ENCODE measurements around the gene TMEM120B. TPM values are rescaled to one million over a fixed set of nuclear protein-coding genes. Genes with fewer than 3 reads are reported as not detected.
A peak's percentile ranks its signal among the peaks of the same experiment; 100 is the strongest.

The TMEM120B gene
- total and polyA plus RNA-seq, 2 of the 13 experiments (the other 11 are each of a cell fraction or from before 2014, with no cell fraction given) = 7.1 to 12.9 TPM

DNA sequence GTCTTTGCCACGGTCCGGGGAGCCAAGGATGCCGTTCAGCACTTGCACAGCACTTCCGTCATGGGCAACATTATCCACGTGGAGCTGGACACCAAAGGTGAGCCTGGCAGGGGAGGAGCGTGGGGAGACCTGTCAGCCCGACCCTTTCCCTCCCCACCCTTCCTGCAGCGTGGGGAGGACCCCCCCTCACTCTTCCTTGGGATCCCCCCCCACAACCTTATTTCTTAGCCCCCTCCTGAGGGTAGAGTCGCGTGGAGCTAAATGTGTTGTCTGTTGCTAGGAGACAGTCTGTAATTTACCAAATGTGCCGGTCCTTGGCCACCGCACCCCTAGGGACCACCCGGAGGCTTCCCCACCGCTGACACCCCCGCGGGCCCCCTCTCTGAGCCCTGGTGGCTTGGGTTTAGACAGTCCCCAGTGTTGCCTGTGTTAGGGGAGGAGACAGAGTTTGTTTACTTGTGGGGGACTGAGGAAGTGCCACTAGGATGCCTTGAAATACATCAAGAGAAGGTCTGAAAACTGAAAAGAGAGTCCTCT, 93.5 kb downstream of the TMEM120B start:
- H3K9ac ChIP-seq (ENCODE audit: insufficient read depth, low read depth, low read length) = peak overlapping the region; percentile 98
- no peak overlapping the region for H2AFZ ChIP-seq (ENCODE audit: low read length)
- CTCF ChIA-PET (ENCODE audit: low intra/inter-chr PET ratio, low total read pairs) = no interaction called here
- peaks cover 31% of the 10 kb centered on the region for H3K4me1 ChIP-seq (ENCODE audit: insufficient read depth, low read length)
- intact Hi-C loops (cut with micrococcal nuclease; ENCODE audit: unreplicated experiment) = no loop called here
- DNase-seq (ENCODE audit: low spot score) = no peak
- no peak for FAIRE-seq
- H3K4me3 ChIP-seq (replicated peaks in 1 of 3; ENCODE audit: insufficient read depth in 1 of 3, low read depth in 2 of 3, low read length in 3 of 3) = peak overlapping the region; percentile 71 to 88 (median 79)
- ATAC-seq = no peak
- peaks cover 44% of the 10 kb centered on the region for H3K79me2 ChIP-seq (ENCODE audit: insufficient read depth, low read length)
- peak overlapping the region; percentile 100 for H3K4me2 ChIP-seq (ENCODE audit: low read depth, low read length)
- no peaks in the 10 kb centered on the region; a peak in 1 of 5 replicates for H3K27me3 ChIP-seq (ENCODE audit: control insufficient read depth in 1 of 2, insufficient read depth in 2 of 2, low read length in 2 of 2)
- H3K27ac ChIP-seq (ENCODE audit: extremely low read length, insufficient read depth, low read length) = peak overlapping the region; percentile 40
- BruUV-seq (replicated peaks) = no TSS peak
- peaks cover 12 to 16% of the 10 kb centered on the region in 2 experiments; a peak in 3 of 5 replicates for H3K36me3 ChIP-seq (replicated peaks in 1 of 2; ENCODE audit: control insufficient read depth in 1 of 2, insufficient read depth in 2 of 2, low read length in 2 of 2)
- H3K9me3 ChIP-seq (ENCODE audit: low read length) = no peaks in the 10 kb centered on the region
- whole genome bisulfite sequencing (ENCODE audit: low lambda C conversion rate) = 34% methylated on average over 13 of the region's 16 CpGs
- POLR2A ChIA-PET = interaction anchor here (0.8 to 14.5 kb wide), 2 partner anchors 9 to 82 kb away, joined by 4 to 393 read pairs; partner anchors contain the start of genes PSMD9, RHOF and SETD1B
- in situ Hi-C loops (cut with HindIII; ENCODE audit: extremely low pct_ligation_motif_present, low pct_unique_long_range_greater_than_20kb) = no loop called here
- H4K20me1 ChIP-seq (ENCODE audit: insufficient read depth, low read length) = 0 out of 2 replicates have a peak, but pooled peaks cover 5% of the 10 kb centered on the region
- TF ChIP-seq IKZF4 (CRISPR knock-in tag; IDR thresholded peaks at IDR 0.05; ENCODE audit: borderline replicate concordance, low read depth, not compliant biosample characterization) (no peak), ARNT2 (CRISPR knock-in tag; IDR thresholded peaks at IDR 0.05; ENCODE audit: low read depth) (no peak), GATAD2A (CRISPR knock-in tag; IDR thresholded peaks at IDR 0.05) (no peak), MAFG (CRISPR knock-in tag; IDR thresholded peaks at IDR 0.05) (no peak), HNRNPUL1 (IDR thresholded peaks at IDR 0.05; ENCODE audit: low read depth, low read length) (no peak), MXI1 (IDR thresholded peaks at IDR 0.05; ENCODE audit: borderline replicate concordance, low read depth, low read length) (peak; percentile 61; the same call in 1 of the 3 replicates), MXD4 (CRISPR knock-in tag; IDR thresholded peaks at IDR 0.05) (no peak), KLF6 (CRISPR knock-in tag; IDR thresholded peaks at IDR 0.05) (no peak), SMAD1 (CRISPR knock-in tag; IDR thresholded peaks at IDR 0.05; ENCODE audit: borderline replicate concordance, low read depth) (no peak), ZNF790 (CRISPR knock-in tag; IDR thresholded peaks at IDR 0.05; ENCODE audit: borderline replicate concordance) (no peak), RXRB (CRISPR knock-in tag; IDR thresholded peaks at IDR 0.05; ENCODE audit: borderline replicate concordance) (no peak), PRMT3 (CRISPR knock-in tag; IDR thresholded peaks at IDR 0.05; ENCODE audit: borderline replicate concordance, low read depth) (no peak), ZNF224 (CRISPR knock-in tag; IDR thresholded peaks at IDR 0.05) (no peak)
- TF ChIP-seq, protein P1, sequence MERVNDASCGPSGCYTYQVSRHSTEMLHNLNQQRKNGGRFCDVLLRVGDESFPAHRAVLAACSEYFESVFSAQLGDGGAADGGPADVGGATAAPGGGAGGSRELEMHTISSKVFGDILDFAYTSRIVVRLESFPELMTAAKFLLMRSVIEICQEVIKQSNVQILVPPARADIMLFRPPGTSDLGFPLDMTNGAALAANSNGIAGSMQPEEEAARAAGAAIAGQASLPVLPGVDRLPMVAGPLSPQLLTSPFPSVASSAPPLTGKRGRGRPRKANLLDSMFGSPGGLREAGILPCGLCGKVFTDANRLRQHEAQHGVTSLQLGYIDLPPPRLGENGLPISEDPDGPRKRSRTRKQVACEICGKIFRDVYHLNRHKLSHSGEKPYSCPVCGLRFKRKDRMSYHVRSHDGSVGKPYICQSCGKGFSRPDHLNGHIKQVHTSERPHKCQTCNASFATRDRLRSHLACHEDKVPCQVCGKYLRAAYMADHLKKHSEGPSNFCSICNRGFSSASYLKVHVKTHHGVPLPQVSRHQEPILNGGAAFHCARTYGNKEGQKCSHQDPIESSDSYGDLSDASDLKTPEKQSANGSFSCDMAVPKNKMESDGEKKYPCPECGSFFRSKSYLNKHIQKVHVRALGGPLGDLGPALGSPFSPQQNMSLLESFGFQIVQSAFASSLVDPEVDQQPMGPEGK (CRISPR knock-in tag; IDR thresholded peaks at IDR 0.05) = peak; percentile 56
- TF ChIP-seq, protein P2, sequence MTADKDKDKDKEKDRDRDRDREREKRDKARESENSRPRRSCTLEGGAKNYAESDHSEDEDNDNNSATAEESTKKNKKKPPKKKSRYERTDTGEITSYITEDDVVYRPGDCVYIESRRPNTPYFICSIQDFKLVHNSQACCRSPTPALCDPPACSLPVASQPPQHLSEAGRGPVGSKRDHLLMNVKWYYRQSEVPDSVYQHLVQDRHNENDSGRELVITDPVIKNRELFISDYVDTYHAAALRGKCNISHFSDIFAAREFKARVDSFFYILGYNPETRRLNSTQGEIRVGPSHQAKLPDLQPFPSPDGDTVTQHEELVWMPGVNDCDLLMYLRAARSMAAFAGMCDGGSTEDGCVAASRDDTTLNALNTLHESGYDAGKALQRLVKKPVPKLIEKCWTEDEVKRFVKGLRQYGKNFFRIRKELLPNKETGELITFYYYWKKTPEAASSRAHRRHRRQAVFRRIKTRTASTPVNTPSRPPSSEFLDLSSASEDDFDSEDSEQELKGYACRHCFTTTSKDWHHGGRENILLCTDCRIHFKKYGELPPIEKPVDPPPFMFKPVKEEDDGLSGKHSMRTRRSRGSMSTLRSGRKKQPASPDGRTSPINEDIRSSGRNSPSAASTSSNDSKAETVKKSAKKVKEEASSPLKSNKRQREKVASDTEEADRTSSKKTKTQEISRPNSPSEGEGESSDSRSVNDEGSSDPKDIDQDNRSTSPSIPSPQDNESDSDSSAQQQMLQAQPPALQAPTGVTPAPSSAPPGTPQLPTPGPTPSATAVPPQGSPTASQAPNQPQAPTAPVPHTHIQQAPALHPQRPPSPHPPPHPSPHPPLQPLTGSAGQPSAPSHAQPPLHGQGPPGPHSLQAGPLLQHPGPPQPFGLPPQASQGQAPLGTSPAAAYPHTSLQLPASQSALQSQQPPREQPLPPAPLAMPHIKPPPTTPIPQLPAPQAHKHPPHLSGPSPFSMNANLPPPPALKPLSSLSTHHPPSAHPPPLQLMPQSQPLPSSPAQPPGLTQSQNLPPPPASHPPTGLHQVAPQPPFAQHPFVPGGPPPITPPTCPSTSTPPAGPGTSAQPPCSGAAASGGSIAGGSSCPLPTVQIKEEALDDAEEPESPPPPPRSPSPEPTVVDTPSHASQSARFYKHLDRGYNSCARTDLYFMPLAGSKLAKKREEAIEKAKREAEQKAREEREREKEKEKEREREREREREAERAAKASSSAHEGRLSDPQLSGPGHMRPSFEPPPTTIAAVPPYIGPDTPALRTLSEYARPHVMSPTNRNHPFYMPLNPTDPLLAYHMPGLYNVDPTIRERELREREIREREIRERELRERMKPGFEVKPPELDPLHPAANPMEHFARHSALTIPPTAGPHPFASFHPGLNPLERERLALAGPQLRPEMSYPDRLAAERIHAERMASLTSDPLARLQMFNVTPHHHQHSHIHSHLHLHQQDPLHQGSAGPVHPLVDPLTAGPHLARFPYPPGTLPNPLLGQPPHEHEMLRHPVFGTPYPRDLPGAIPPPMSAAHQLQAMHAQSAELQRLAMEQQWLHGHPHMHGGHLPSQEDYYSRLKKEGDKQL (CRISPR knock-in tag; IDR thresholded peaks at IDR 0.05; ENCODE audit: low read depth) = no peak
